CD4-positive, alpha-beta T cell (primary cell): ENCODE measurements around the gene SNUPN. TPM values are rescaled to one million over a fixed set of nuclear protein-coding genes. Genes with fewer than 3 reads are reported as not detected.
"Not testable (repeated sequence)": the region's sequence is repeated elsewhere in the genome, so short reads cannot be mapped to it uniquely, and the experiment has no call there.

ENCODE experiments used
- ATAC-seq: fragments of 200-7000 bp; cut with Tn5 transposase; one replicate; pipeline ENCODE4 v1.10.0; 2022; ENCODE audit warnings: mild to moderate bottlenecking; ENCODE audit not compliant: poor library complexity
- CTCF ChIA-PET: fragments of 350-600 bp; sonication (Branson Sonifier 250); formaldehyde crosslinking; loops from one replicate; lab custom pipeline; 2021; ENCODE audit warnings: antibody characterized with exemption, inconsistent platforms; lab: Charles Lee
- POLR2A ChIA-PET: fragments of 350-600 bp; sonication (Branson Sonifier 250); formaldehyde crosslinking; loops from one replicate; lab custom pipeline; 2021; ENCODE audit warnings: antibody characterized with exemption, inconsistent platforms; lab: Charles Lee
- DNase-seq, 14 experiments: peaks; one replicate each; pipeline ENCODE4 v3.0.0-alpha.2; 2013 to 2020; ENCODE audit warnings: mixed read lengths in 2 of 14
- H3K27ac ChIP-seq, 2 donors: one replicate each; pipeline versions ENCODE4 v1.5.1 to v1.7.0; 2013; ENCODE audit warnings: low read length in 2 of 2, low read depth in 1 of 2, mild to moderate bottlenecking in 1 of 2
- H3K27me3 ChIP-seq, 2 experiments: 1 replicate in 1 of 2; 2 replicates in 1 of 2; pipeline versions ENCODE4 v1.6.1 to v1.7.0; 2013; ENCODE audit warnings: low read length in 2 of 2, control low read depth in 1 of 2, mild to moderate bottlenecking in 1 of 2, moderate library complexity in 1 of 2; ENCODE audit not compliant: insufficient read depth in 2 of 2, control insufficient read depth in 1 of 2
- H3K36me3 ChIP-seq: one replicate; pipeline ENCODE4 v1.6.1; 2013; ENCODE audit warnings: low read length, control low read depth; ENCODE audit not compliant: insufficient read depth
- H3K4me1 ChIP-seq: one replicate; pipeline ENCODE4 v1.6.1; 2013; ENCODE audit warnings: low read length, control low read depth; ENCODE audit not compliant: insufficient read depth
- H3K4me3 ChIP-seq: one replicate; pipeline ENCODE4 v1.5.1; 2013; ENCODE audit warnings: mild to moderate bottlenecking, low read length, moderate library complexity
- H3K9me3 ChIP-seq, 2 experiments: 1 replicate in 1 of 2; 2 replicates in 1 of 2; pipeline versions ENCODE4 v1.6.1 to v1.7.0; 2013; ENCODE audit warnings: low read length in 2 of 2, mild to moderate bottlenecking in 2 of 2, control low read depth in 1 of 2, moderate library complexity in 1 of 2; ENCODE audit not compliant: control insufficient read depth in 1 of 2, insufficient read depth in 1 of 2
- H3K27ac Mint-ChIP-seq: one replicate; pipeline ENCODE4 v1.8.0; 2020; ENCODE audit warnings: mixed read lengths
- H3K27me3 Mint-ChIP-seq: one replicate; pipeline ENCODE4 v1.8.0; 2021; ENCODE audit warnings: mixed read lengths
- H3K36me3 Mint-ChIP-seq: one replicate; pipeline ENCODE4 v1.8.0; 2021; ENCODE audit warnings: low read depth, mixed read lengths
- H3K4me1 Mint-ChIP-seq: one replicate; pipeline ENCODE4 v1.8.0; 2021; ENCODE audit warnings: low read depth, mixed read lengths
- H3K4me3 Mint-ChIP-seq: one replicate; pipeline ENCODE4 v1.8.0; 2020; ENCODE audit warnings: mild to moderate bottlenecking, mixed read lengths
- H3K9me3 Mint-ChIP-seq: one replicate; pipeline ENCODE4 v1.8.0; 2020; ENCODE audit warnings: mixed read lengths
- intact Hi-C, 2 experiments: fragments of 100-400 bp; cut with DNase I in 1 of 2; cut with micrococcal nuclease in 1 of 2; formaldehyde crosslinking; loops; one replicate each; pipeline versions ENCODE4 v1.15.1 to v1.9.0; 2023 to 2025; cut with DNase I, micrococcal nuclease
- total RNA-seq, 174 experiments: library from RNA in 2 of 174; stranded (reverse) in 2 of 174; gene quantifications; one replicate each; pipeline ENCODE4 v1.2.3 and lab custom pipeline; 2021 to 2026
- TF ChIP-seq, protein P1 (sequence below): fragments of 200-600 bp; IDR thresholded peaks from one replicate; pipeline ENCODE4 v1.8.0; 2022; ENCODE audit warnings: antibody characterized with exemption, mild to moderate bottlenecking

Gene SNUPN
- total RNA-seq, 2 experiments from 2014 or later = 10.0 to 11.6 TPM

DNA sequence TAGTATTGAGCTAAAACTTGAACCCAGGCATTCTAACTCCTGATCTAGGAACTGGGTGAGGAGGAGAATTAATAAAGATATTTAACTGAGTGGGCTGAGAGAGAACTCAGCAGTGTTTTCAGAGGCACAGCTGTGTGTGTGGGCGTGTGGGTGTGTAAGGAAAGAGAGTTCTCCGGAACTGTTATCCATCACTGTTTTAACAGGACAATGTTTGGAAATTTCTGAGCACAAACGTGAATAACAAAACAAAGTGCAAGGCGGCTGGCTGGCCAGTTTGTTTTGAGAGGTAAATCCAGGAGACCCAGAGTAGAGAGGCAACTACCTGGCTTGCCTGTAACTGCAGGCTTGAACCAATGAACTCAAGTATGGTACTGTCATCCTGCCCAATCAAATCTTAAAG is 41.4 kb downstream of the SNUPN start:
- Mint-ChIP-seq H3K4me1 (peaks cover 12% of the 10 kb centered on the region), H3K27me3 (no peaks in the 10 kb centered on the region), H3K9me3 (no peaks in the 10 kb centered on the region), H3K4me3 (no peak overlapping the region), H3K27ac (no peak overlapping the region), H3K36me3 (peaks cover 13% of the 10 kb centered on the region)
- CTCF ChIA-PET = no interaction called here
- intact Hi-C loops = loop anchor here in 1 of 2 experiments (5.0 kb wide), 1 partner anchor 127 kb away; no protein-coding TSS in a partner anchor
- no peaks in the 10 kb centered on the region for H3K9me3 ChIP-seq
- H3K27ac ChIP-seq = no peak overlapping the region
- peaks cover 9% of the 10 kb centered on the region for H3K4me1 ChIP-seq
- no peaks in the 10 kb centered on the region for H3K27me3 ChIP-seq
- TF ChIP-seq, protein P1, sequence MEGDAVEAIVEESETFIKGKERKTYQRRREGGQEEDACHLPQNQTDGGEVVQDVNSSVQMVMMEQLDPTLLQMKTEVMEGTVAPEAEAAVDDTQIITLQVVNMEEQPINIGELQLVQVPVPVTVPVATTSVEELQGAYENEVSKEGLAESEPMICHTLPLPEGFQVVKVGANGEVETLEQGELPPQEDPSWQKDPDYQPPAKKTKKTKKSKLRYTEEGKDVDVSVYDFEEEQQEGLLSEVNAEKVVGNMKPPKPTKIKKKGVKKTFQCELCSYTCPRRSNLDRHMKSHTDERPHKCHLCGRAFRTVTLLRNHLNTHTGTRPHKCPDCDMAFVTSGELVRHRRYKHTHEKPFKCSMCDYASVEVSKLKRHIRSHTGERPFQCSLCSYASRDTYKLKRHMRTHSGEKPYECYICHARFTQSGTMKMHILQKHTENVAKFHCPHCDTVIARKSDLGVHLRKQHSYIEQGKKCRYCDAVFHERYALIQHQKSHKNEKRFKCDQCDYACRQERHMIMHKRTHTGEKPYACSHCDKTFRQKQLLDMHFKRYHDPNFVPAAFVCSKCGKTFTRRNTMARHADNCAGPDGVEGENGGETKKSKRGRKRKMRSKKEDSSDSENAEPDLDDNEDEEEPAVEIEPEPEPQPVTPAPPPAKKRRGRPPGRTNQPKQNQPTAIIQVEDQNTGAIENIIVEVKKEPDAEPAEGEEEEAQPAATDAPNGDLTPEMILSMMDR = no peak
- no peak overlapping the region for H3K4me3 ChIP-seq
- POLR2A ChIA-PET = interaction anchor here (1.5 kb wide), 1 partner anchor 56 kb away, joined by 3 read pairs; the partner anchor contains the start of gene IMP3
- no peaks in the 10 kb centered on the region for H3K36me3 ChIP-seq
- ATAC-seq (no peak), DNase-seq (no peak)

DNA sequence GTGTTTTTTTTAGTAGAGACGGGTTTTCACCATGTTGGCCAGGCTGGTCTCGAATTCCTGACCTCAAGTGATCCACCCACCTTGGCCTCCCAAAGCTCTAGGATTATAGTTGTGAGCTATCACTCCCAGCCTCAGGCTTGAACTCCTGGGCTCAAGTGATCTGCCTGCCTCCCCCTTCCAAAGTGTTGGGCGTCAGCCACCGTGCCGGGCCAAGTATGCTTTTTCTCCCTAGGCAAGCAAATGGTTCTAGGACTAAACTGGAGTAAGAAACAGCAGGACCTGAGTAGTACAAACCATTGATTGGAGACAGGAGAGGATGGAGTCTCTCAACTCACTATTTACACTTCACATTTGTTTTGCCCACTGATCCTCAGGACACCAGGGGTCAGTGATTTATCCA is 41.8 kb downstream of the SNUPN start:
- Histone ChIP-seq H3K27ac (no peak overlapping the region), H3K9me3 (no peaks in the 10 kb centered on the region), H3K4me3 (no peak overlapping the region), H3K36me3 (no peaks in the 10 kb centered on the region), H3K4me1 (peaks cover 9% of the 10 kb centered on the region), H3K27me3 (no peaks in the 10 kb centered on the region)
- peaks cover 13% of the 10 kb centered on the region for H3K36me3 Mint-ChIP-seq
- no peak for DNase-seq
- no peak for ATAC-seq
- intact Hi-C loops = loop anchor here in 1 of 2 experiments (5.0 kb wide), 1 partner anchor 126 kb away; no protein-coding TSS in a partner anchor
- POLR2A ChIA-PET = interaction anchor here (1.5 kb wide), 1 partner anchor 56 kb away, joined by 3 read pairs; the partner anchor contains the start of gene IMP3
- no peak overlapping the region for H3K27ac Mint-ChIP-seq
- peaks cover 12% of the 10 kb centered on the region for H3K4me1 Mint-ChIP-seq
- TF ChIP-seq, protein P1 = no peak
- no peaks in the 10 kb centered on the region for H3K9me3 Mint-ChIP-seq
- no peaks in the 10 kb centered on the region for H3K27me3 Mint-ChIP-seq
- H3K4me3 Mint-ChIP-seq = peak overlapping the region; percentile 42
- CTCF ChIA-PET = no interaction called here

DNA sequence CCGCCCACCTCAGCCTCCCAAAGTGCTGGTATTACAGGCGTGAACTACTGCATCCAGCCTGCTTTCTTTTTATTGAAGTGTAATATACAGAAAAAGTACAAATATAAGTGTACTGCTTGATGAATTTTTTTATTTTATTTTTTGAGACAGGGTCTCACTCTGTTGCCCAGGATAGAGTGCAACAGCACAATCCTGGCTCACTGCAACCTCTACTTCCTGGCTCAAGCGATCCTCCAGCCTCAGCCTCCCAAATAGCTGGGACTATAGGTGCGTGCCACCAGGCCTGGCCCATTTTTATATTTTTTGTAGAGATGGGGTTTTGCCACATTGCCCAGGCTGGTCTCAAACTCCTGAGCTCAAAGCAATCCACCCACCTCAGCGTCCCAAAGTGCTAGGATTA is 42.6 kb downstream of the SNUPN start:
- intact Hi-C loops = loop anchor here in 1 of 2 experiments (5.0 kb wide), 1 partner anchor 126 kb away; no protein-coding TSS in a partner anchor
- H3K27ac ChIP-seq, H3K27me3 ChIP-seq, H3K27me3 Mint-ChIP-seq, H3K9me3 Mint-ChIP-seq, H3K4me3 Mint-ChIP-seq, CTCF ChIA-PET, H3K4me3 ChIP-seq, ATAC-seq, DNase-seq, H3K36me3 ChIP-seq, H3K27ac Mint-ChIP-seq, H3K9me3 ChIP-seq: not testable (repeated sequence)
- POLR2A ChIA-PET = interaction anchor here (1.5 kb wide), 1 partner anchor 57 kb away, joined by 3 read pairs; the partner anchor contains the start of gene IMP3
- peaks cover 10% of the 10 kb centered on the region for H3K4me1 Mint-ChIP-seq
- H3K36me3 Mint-ChIP-seq = peaks cover 17% of the 10 kb centered on the region
- H3K4me1 ChIP-seq = peaks cover 12% of the 10 kb centered on the region
